Hematopoietic multipotent progenitor cell treated with erythropoietin and hydrocortisone succinate and interleukin-3 and kit ligand, for 6 days (in vitro differentiated cells): ENCODE results near the gene STING1.

Experiments
- DNase-seq: peaks from one replicate; pipeline ENCODE4 v3.0.0-alpha.2; 2015

STING1 gene

DNA sequence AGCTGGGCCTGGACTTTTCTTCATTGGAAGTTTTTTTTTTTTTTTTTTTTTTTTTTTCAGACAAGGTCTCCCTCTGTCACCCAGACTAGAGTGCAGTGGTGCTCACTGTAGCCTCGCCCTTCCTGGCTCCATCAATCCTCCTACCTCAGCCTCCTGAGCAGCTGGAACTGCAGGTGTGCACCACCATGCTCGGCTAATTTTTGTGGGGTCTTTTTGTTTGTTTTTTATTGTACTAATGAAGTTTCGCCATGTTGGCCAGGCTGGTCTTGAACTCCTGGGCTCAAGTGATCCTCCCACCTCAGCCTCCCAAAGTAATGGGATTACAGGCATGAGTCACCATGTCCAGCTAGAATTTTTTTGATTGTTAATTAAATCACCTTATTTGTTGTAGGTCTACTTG lies 46.9 kb downstream of the STING1 start:
- no peak for DNase-seq

DNA sequence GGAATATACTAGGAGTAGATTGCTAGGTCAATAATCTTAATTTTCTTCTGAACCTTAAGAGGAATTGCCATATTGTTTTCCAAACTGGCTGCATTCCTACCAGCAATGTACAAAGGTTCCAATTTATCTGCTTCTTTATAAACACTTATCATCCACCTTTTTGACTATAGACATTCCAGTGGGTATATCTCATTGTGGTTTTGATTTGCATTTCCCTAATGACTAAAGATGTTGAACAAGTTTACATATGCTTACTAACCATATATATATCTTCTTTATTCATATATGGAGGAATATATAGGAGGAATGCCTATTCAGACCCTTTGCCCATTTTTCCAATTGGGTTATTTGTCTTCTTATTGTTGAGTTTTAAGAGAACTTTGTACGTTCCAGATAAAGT lies 50.9 kb downstream of the STING1 start:
- no peak for DNase-seq

DNA sequence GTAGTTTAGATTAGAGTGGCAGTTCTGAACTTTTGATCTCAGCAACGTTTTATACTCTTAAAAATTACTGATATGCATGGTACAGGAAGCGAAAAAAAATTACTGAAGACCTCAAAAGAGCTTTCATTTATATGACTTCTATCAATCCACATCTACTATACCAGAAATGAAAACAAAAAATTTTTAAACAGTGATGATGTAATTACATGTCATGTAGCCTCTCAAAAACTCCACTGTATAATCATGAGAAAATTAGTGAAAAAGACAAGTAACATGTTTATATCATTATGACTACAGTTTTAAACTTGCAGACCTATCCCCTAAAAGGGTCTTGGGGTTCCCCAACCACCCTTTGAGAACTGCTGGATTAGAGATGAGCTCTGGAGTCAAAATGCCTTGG lies 52.5 kb downstream of the STING1 start:
- no peak for DNase-seq

DNA sequence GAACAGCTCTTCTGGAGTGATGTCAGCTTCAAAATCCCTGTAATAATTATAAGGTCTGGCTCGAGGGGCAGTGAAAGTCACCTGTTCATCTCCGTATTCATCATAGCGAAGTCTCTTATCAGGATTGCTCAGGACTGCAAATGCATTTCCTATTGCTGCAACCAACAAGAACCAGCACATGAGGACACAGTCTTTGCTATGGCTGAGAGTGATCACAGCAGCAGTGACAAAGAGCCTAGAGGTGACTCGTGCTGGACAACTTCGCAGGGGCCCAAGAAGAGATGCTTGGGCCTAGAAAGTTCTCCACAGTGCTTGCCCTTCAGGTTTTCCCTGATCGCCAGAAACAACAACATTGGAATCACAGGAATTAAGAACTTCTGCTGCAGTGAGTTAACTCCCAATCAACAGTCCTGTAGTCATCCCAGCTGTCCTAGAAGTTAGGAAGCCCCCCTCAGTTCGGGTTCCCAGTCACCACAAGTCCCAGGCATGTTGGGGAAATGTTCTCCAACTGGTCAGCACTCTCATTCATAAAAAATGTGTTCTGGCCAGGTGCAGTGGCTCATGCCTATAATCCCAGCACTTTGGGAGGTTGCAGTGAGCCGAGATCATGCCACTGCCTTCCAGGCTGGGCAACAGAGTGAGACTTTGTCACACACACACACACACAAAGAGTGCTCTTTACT lies 56.2 kb downstream of the STING1 start:
- DNase-seq: peak; percentile 33
